ENCODE data around the gene SGMS1.

DNA sequence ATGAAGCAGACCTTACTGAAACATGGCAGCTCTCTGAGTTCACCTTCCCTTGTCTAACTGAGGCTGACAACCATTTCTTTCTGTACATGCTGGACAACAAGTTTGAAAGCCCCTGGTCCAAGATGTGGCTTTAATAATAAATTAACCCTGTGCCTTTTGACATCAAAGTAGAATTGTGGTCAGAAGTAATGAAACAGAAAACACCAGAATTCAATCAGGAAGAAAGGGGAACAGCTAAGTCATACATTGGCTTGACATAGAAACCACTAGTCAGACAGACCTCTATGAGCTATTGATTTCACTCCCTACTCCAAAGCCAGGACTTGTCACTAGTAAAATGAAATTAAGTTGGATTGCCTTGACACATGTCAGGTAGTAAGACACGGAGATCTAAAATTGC lies 197.3 kb downstream of the SGMS1 start:
- no peak for TF ChIP-seq CTCF (IDR thresholded peaks at IDR 0.05)
- TF ChIP-seq POLR2A (IDR thresholded peaks at IDR 0.05), result no peak

Data from heart left ventricle (tissue), 13 donors.